Activated CD8-positive, alpha-beta memory T cell treated with anti-CD3 and anti-CD28 coated beads for 1 hour (primary cell): ENCODE data around the gene KLHL29.
"Not testable (repeated sequence)": the region's sequence is repeated elsewhere in the genome, so short reads cannot be mapped to it uniquely, and the experiment has no call there.

Experiments used
- DNase-seq, 2 donors: peaks; one replicate each; pipeline ENCODE4 v3.0.0-alpha.2; 2020; ENCODE audit warnings: low read depth in 1 of 2; ENCODE audit errors: extremely low read depth in 1 of 2

The KLHL29 gene

GRCh38 chr2:23734416-23734815 is 349.4 kb downstream of the KLHL29 start:
- no peak for DNase-seq

GRCh38 chr2:23736783-23737182 is 351.8 kb downstream of the KLHL29 start:
- DNase-seq: not testable (repeated sequence)

GRCh38 chr2:23745068-23745725 is 360.2 kb downstream of the KLHL29 start:
- DNase-seq: no peak

- DNase-seq: no peak
These were observed 360.7 kb downstream of the KLHL29 start for GRCh38 chr2:23745726-23746105.

GRCh38 chr2:23746141-23746863 is 361.3 kb downstream of the KLHL29 start:
- DNase-seq: no peak

GRCh38 chr2:23751747-23752265 is 366.8 kb downstream of the KLHL29 start:
- DNase-seq: no peak

GRCh38 chr2:23753291-23754010 is 368.5 kb downstream of the KLHL29 start:
- no peak for DNase-seq

GRCh38 chr2:23754970-23755369 is 370.0 kb downstream of the KLHL29 start:
- no peak for DNase-seq

GRCh38 chr2:23756593-23757292 is 371.8 kb downstream of the KLHL29 start:
- no peak for DNase-seq

- no peak for DNase-seq
These were observed 372.9 kb downstream of the KLHL29 start for GRCh38 chr2:23757686-23758433.
